OCI-LY7 (cell line): ENCODE data around the gene NOL8. TPM values are rescaled to one million over a fixed set of nuclear protein-coding genes. Genes with fewer than 3 reads are reported as not detected.
A peak's percentile ranks its signal among the peaks of the same experiment; 100 is the strongest.

Experiments
- BruUV-seq: library from RNA; stranded (reverse); fragments of 400-500 nt; replicated peaks from 2 replicates; lab custom pipeline; 2021; lab: Mats Ljungman, UMichigan
- CTCF ChIA-PET: fragments of 300-600 bp; sonication (Branson Sonifier 250); formaldehyde crosslinking; loops from one replicate; lab custom pipeline; 2022; ENCODE audit warnings: antibody characterized with exemption; ENCODE audit not compliant: unreplicated experiment; lab: Charles Lee
- POLR2A ChIA-PET: fragments of 300-600 bp; sonication (Branson Sonifier 250); formaldehyde crosslinking; loops from one replicate; lab custom pipeline; 2022; ENCODE audit warnings: antibody characterized with exemption; lab: Charles Lee
- DNase-seq: peaks from one replicate; pipeline ENCODE4 v3.0.0-alpha.2; 2015; ENCODE audit warnings: low spot score
- H2AFZ ChIP-seq: fragments of 200-600 bp; sonication (generic), shearing (Covaris generic); 2 replicates; pipeline ENCODE4 v1.6.1; 2014; ENCODE audit warnings: mild to moderate bottlenecking, antibody characterized with exemption, low read length, moderate library complexity
- H3K27ac ChIP-seq: fragments of 200-600 bp; sonication (generic); 2 replicates; pipeline ENCODE4 v1.5.1; 2014; ENCODE audit warnings: mixed run types, low read depth, mild to moderate bottlenecking, moderate library complexity, low read length, inconsistent platforms; ENCODE audit not compliant: poor library complexity, severe bottlenecking
- H3K36me3 ChIP-seq: fragments of 200-600 bp; sonication (generic); 2 replicates; pipeline ENCODE4 v1.6.1; 2014; ENCODE audit warnings: mild to moderate bottlenecking, antibody characterized with exemption, low read length, moderate library complexity, mixed read lengths; ENCODE audit not compliant: insufficient read depth
- H3K4me1 ChIP-seq: fragments of 200-600 bp; sonication (generic); 2 replicates; pipeline ENCODE4 v1.5.1; 2014; ENCODE audit warnings: mild to moderate bottlenecking, low read length; ENCODE audit not compliant: insufficient read depth, poor library complexity, severe bottlenecking
- H3K4me2 ChIP-seq: fragments of 200-600 bp; sonication (generic); 2 replicates; pipeline ENCODE4 v1.6.1; 2014; ENCODE audit warnings: mild to moderate bottlenecking, low read length
- H3K4me3 ChIP-seq: fragments of 200-600 bp; sonication (generic); 2 replicates; pipeline ENCODE4 v1.5.1; 2014; ENCODE audit warnings: mild to moderate bottlenecking, low read depth, low read length; ENCODE audit not compliant: poor library complexity, severe bottlenecking
- H3K79me2 ChIP-seq: fragments of 200-600 bp; sonication (generic); 2 replicates; pipeline ENCODE4 v1.6.1; 2016; ENCODE audit warnings: low read depth, mild to moderate bottlenecking, low read length, moderate library complexity, mixed read lengths; ENCODE audit not compliant: insufficient read depth
- H3K9me2 ChIP-seq: fragments of 200-600 bp; sonication (generic); 2 replicates; pipeline ENCODE4 v1.6.1; 2016; ENCODE audit warnings: mild to moderate bottlenecking, low read length, mixed read lengths; ENCODE audit not compliant: insufficient read depth
- H3K9me3 ChIP-seq: fragments of 200-600 bp; sonication (generic); 2 replicates; pipeline ENCODE4 v1.6.1; 2014; ENCODE audit warnings: mild to moderate bottlenecking, mixed run types, low read length, mixed read lengths
- H4K20me1 ChIP-seq: fragments of 200-600 bp; sonication (generic); 2 replicates; pipeline ENCODE4 v1.6.1; 2014; ENCODE audit warnings: mild to moderate bottlenecking, antibody characterized with exemption, low read length, moderate library complexity, mixed read lengths; ENCODE audit not compliant: insufficient read depth
- EZH2phosphoT487 ChIP-seq: fragments of 200-600 bp; sonication (generic); IDR thresholded peaks from 2 replicates; pipeline ENCODE4 v1.6.1; 2018; ENCODE audit warnings: low read depth, borderline replicate concordance, mild to moderate bottlenecking, mixed run types, antibody characterized with exemption, low read length, moderate library complexity, mixed read lengths
- intact Hi-C: fragments of 100-400 bp; cut with micrococcal nuclease; formaldehyde crosslinking; loops from one replicate; pipeline ENCODE4 v1.10.0; 2022; ENCODE audit not compliant: unreplicated experiment
- total RNA-seq, 2 experiments: library from RNA; depleted of rRNA in 1 of 2; stranded (reverse); fragments of >200 nt in 1 of 2; shearing (Covaris generic) in 1 of 2; gene quantifications; 2 replicates each; pipeline ENCODE4 v1.2.3, GENCODE V29; 2014 to 2022
- TF ChIP-seq, protein P1 (sequence below): fragments of 200-600 bp; sonication (generic); conservative IDR thresholded peaks from 2 replicates; pipeline ENCODE4 v1.5.1; 2014; ENCODE audit warnings: mild to moderate bottlenecking, antibody characterized with exemption, low read length, moderate library complexity, mixed read lengths

Gene NOL8
- total RNA-seq, 2 experiments from 2014 or later: 29.3 to 63.6 TPM

GRCh38 chr9:92308893-92309292 is 16.3 kb downstream of the NOL8 start:
- peaks cover 95% of the 10 kb centered on the region for H3K36me3 ChIP-seq
- CTCF ChIA-PET: no interaction called here

GRCh38 chr9:92300936-92301335 is 24.2 kb downstream of the NOL8 start:
- POLR2A ChIA-PET: interaction anchor here (1.5 to 2.0 kb wide), 2 partner anchors 13 to 21 kb away, joined by 4 to 6 read pairs; no protein-coding TSS in a partner anchor

More at GRCh38 chr9:92308893-92309292, 16.3 kb downstream of the NOL8 start:
- TF ChIP-seq, protein P1, sequence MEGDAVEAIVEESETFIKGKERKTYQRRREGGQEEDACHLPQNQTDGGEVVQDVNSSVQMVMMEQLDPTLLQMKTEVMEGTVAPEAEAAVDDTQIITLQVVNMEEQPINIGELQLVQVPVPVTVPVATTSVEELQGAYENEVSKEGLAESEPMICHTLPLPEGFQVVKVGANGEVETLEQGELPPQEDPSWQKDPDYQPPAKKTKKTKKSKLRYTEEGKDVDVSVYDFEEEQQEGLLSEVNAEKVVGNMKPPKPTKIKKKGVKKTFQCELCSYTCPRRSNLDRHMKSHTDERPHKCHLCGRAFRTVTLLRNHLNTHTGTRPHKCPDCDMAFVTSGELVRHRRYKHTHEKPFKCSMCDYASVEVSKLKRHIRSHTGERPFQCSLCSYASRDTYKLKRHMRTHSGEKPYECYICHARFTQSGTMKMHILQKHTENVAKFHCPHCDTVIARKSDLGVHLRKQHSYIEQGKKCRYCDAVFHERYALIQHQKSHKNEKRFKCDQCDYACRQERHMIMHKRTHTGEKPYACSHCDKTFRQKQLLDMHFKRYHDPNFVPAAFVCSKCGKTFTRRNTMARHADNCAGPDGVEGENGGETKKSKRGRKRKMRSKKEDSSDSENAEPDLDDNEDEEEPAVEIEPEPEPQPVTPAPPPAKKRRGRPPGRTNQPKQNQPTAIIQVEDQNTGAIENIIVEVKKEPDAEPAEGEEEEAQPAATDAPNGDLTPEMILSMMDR: no peak
- no peak for TF ChIP-seq EZH2phosphoT487
- Histone ChIP-seq H3K79me2 (peaks cover 7% of the 10 kb centered on the region; the same call in 1 of the 2 replicates), H2AFZ (no peak overlapping the region), H3K9me2 (no peaks in the 10 kb centered on the region), H3K4me2 (no peak overlapping the region), H4K20me1 (peaks cover 5% of the 10 kb centered on the region; the same call in 1 of the 2 replicates), H3K9me3 (no peaks in the 10 kb centered on the region), H3K27ac (no peak overlapping the region), H3K4me3 (no peak overlapping the region), H3K4me1 (no peaks in the 10 kb centered on the region)
- POLR2A ChIA-PET: interaction anchor here (1.0 kb wide), 1 partner anchor 9 kb away, joined by 5 read pairs; no protein-coding TSS in a partner anchor
- BruUV-seq: no TSS peak
- intact Hi-C loops: no loop called here
- no peak for DNase-seq

More at GRCh38 chr9:92300936-92301335, 24.2 kb downstream of the NOL8 start:
- Histone ChIP-seq H3K36me3 (peaks cover 97% of the 10 kb centered on the region), H3K79me2 (peaks cover 30% of the 10 kb centered on the region; the same call in 1 of the 2 replicates), H3K9me2 (no peaks in the 10 kb centered on the region), H3K4me1 (peaks cover 41% of the 10 kb centered on the region), H2AFZ (no peak overlapping the region), H3K4me2 (no peak overlapping the region), H3K27ac (peak overlapping the region; percentile 81), H3K9me3 (no peaks in the 10 kb centered on the region), H3K4me3 (no peak overlapping the region), H4K20me1 (no peaks in the 10 kb centered on the region)
- no peak for DNase-seq
- no TSS peak for BruUV-seq
- TF ChIP-seq, protein P1: no peak
- TF ChIP-seq EZH2phosphoT487: no peak
- CTCF ChIA-PET: no interaction called here
- intact Hi-C loops: no loop called here
